ENCODE measurements around the gene COMP. TPM values are rescaled to one million over a fixed set of nuclear protein-coding genes. Genes with fewer than 3 reads are reported as not detected.

The COMP gene
- total RNA-seq, 1 experiment from 2014 or later, result 0.13 TPM

DNA sequence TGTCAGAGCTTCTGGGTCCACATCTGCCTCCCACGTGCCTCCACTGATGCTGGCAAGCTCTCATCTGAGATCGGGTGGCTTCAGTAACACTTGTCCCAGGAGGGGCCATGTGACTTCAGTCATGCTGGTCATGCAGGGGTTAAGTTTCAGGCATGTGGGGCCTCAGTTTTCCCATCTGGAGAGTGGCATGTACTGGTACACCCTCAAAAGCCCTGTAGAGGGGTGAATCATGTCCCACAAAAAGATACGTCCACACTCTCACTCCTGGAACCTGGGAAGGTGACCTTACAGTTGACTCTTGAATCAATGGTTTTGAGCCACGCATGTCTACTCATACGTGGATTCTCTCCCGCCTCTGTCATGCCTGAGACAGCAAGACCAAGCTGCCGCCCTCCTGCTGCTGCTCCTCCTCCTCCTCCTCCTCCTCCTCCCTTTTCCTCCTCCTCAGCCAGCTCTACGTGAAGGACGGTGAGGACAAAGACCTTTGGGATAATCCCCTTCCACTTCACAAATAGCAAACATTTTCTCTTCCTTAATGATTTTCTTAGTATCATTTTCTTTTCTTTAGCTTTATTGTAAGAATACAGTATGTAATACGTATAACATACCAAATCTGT lies 53.7 kb downstream of the COMP start:
- no peaks in the 10 kb centered on the region for H3K36me3 Mint-ChIP-seq
- no peaks in the 10 kb centered on the region for H3K27me3 Mint-ChIP-seq (ENCODE audit: low read depth)
- peaks cover 2% of the 10 kb centered on the region; the same call in 1 of the 2 replicates for H3K4me1 Mint-ChIP-seq
- H3K4me3 Mint-ChIP-seq, result no peak overlapping the region
- peak overlapping the region; percentile 51 for H3K27ac Mint-ChIP-seq
- ATAC-seq, result no peak
- H3K9me3 Mint-ChIP-seq, result no peaks in the 10 kb centered on the region
- no peak for DNase-seq (ENCODE audit: low spot score)
- ChIA-PET CTCF (interaction anchor here (0.5 kb wide), 1 partner anchor 134 kb away, joined by 4 read pairs; no protein-coding TSS in a partner anchor), POLR2A (no interaction called here)
- TF ChIP-seq OVOL2 (CRISPR knock-in tag; IDR thresholded peaks at IDR 0.05; ENCODE audit: borderline replicate concordance), result no peak
- peak; percentile 50; the same call in 1 of the 2 replicates for TF ChIP-seq ZNF263 (CRISPR knock-in tag; IDR thresholded peaks at IDR 0.05; ENCODE audit: low read depth)

DNA sequence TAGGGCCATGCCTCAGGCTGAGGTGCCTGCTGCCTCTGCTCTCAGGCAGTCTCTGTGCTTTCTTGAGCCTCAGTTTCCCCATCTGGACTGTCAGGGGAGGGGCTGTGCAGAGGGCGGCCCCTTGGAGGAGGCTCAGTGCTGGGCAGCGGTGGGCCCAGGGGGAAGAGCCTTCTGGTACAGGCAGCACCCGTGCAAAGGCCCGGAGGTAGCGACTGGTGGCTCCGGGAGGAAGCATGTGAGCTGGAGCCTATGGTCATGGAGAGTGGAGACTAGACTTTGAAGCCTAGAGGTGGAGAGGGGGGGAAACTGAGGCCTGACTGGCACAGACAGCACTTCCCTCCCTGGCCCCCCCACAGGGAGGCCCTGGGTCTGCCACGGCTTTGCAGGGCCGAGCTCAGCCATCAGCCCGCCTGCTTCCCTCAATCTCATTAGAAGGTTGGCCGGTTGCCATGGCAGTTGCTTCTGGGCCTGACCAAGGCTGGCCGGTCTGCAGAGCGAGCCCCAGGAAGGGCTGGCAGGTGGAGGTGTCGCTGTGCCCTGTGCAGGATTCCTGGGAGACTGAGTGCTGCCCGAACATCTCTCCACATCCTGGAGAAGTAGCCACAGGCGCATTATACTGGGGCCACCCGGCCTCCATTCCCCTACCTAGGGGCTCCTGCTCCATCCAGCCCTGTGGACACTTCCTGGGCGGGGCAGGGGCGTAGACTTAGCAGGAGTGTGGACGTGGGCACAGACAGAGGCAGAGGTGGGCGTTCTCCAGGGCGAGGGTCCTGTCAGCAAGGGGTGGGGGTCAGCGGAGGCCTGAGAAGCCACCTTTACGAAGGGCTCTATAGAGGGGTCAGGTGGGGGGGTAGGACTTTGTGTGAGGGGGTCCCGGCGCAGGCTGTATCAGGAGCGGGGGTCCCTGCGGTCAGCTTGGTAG lies 54.4 kb downstream of the COMP start:
- no peak overlapping the region for H3K4me3 Mint-ChIP-seq

DNA sequence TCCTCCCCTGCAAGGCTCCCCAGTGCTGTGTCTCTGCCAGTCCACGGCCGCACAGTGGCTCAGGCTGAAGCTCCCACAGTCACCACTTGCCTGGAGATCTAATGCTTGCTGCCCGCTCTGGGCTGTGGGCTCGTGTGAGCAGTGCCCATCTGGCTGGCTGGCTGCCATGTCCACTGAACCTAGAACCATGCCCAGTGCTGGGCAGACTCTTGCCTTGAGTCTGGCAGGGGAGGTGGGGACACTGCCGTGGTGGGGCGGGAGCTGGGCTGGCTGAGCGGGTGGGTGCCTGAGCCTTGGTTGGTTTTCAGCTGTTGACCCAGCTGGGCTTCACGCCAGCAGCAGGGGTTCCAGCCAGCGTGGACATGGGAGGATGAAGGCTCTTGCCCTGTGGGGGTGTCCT lies 55.4 kb downstream of the COMP start:
- ChIA-PET POLR2A (no interaction called here), CTCF (no interaction called here)
- DNase-seq (ENCODE audit: low spot score) (no peak), ATAC-seq (no peak)
- peaks cover 2% of the 10 kb centered on the region; the same call in 1 of the 2 replicates for H3K4me1 Mint-ChIP-seq
- H3K9me3 Mint-ChIP-seq, result no peaks in the 10 kb centered on the region
- no peaks in the 10 kb centered on the region for H3K36me3 Mint-ChIP-seq
- H3K27ac Mint-ChIP-seq, result no peak overlapping the region
- no peaks in the 10 kb centered on the region for H3K27me3 Mint-ChIP-seq (ENCODE audit: low read depth)
- no peak overlapping the region for H3K4me3 Mint-ChIP-seq
- TF ChIP-seq, protein P1, sequence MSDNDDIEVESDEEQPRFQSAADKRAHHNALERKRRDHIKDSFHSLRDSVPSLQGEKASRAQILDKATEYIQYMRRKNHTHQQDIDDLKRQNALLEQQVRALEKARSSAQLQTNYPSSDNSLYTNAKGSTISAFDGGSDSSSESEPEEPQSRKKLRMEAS (CRISPR knock-in tag; IDR thresholded peaks at IDR 0.05), result no peak
- TF ChIP-seq, protein P2, sequence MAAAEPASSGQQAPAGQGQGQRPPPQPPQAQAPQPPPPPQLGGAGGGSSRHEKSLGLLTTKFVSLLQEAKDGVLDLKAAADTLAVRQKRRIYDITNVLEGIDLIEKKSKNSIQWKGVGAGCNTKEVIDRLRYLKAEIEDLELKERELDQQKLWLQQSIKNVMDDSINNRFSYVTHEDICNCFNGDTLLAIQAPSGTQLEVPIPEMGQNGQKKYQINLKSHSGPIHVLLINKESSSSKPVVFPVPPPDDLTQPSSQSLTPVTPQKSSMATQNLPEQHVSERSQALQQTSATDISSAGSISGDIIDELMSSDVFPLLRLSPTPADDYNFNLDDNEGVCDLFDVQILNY (CRISPR knock-in tag; IDR thresholded peaks at IDR 0.05), result no peak
- TF ChIP-seq NR3C1 (CRISPR knock-in tag; conservative IDR thresholded peaks at IDR 0.05; ENCODE audit: low read depth) (no peak), ZNF219 (CRISPR knock-in tag; IDR thresholded peaks at IDR 0.05; ENCODE audit: borderline replicate concordance) (no peak), NFYB (CRISPR knock-in tag; conservative IDR thresholded peaks at IDR 0.05; ENCODE audit: low read depth) (no peak), RELA (CRISPR knock-in tag; IDR thresholded peaks at IDR 0.05; ENCODE audit: borderline replicate concordance) (no peak)
- TF ChIP-seq, protein P3, sequence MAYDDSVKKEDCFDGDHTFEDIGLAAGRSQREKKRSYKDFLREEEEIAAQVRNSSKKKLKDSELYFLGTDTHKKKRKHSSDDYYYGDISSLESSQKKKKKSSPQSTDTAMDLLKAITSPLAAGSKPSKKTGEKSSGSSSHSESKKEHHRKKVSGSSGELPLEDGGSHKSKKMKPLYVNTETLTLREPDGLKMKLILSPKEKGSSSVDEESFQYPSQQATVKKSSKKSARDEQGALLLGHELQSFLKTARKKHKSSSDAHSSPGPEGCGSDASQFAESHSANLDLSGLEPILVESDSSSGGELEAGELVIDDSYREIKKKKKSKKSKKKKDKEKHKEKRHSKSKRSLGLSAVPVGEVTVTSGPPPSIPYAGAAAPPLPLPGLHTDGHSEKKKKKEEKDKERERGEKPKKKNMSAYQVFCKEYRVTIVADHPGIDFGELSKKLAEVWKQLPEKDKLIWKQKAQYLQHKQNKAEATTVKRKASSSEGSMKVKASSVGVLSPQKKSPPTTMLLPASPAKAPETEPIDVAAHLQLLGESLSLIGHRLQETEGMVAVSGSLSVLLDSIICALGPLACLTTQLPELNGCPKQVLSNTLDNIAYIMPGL (CRISPR knock-in tag; IDR thresholded peaks at IDR 0.05), result no peak
- TF ChIP-seq, protein P4, sequence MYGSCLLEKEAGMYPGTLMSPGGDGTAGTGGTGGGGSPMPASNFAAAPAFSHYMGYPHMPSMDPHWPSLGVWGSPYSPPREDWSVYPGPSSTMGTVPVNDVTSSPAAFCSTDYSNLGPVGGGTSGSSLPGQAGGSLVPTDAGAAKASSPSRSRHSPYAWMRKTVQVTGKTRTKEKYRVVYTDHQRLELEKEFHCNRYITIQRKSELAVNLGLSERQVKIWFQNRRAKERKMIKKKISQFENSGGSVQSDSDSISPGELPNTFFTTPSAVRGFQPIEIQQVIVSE (CRISPR knock-in tag; IDR thresholded peaks at IDR 0.05; ENCODE audit: borderline replicate concordance), result no peak
- TF ChIP-seq, protein P5, sequence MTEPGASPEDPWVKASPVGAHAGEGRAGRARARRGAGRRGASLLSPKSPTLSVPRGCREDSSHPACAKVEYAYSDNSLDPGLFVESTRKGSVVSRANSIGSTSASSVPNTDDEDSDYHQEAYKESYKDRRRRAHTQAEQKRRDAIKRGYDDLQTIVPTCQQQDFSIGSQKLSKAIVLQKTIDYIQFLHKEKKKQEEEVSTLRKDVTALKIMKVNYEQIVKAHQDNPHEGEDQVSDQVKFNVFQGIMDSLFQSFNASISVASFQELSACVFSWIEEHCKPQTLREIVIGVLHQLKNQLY (CRISPR knock-in tag; IDR thresholded peaks at IDR 0.05), result no peak
- TF ChIP-seq, protein P6, sequence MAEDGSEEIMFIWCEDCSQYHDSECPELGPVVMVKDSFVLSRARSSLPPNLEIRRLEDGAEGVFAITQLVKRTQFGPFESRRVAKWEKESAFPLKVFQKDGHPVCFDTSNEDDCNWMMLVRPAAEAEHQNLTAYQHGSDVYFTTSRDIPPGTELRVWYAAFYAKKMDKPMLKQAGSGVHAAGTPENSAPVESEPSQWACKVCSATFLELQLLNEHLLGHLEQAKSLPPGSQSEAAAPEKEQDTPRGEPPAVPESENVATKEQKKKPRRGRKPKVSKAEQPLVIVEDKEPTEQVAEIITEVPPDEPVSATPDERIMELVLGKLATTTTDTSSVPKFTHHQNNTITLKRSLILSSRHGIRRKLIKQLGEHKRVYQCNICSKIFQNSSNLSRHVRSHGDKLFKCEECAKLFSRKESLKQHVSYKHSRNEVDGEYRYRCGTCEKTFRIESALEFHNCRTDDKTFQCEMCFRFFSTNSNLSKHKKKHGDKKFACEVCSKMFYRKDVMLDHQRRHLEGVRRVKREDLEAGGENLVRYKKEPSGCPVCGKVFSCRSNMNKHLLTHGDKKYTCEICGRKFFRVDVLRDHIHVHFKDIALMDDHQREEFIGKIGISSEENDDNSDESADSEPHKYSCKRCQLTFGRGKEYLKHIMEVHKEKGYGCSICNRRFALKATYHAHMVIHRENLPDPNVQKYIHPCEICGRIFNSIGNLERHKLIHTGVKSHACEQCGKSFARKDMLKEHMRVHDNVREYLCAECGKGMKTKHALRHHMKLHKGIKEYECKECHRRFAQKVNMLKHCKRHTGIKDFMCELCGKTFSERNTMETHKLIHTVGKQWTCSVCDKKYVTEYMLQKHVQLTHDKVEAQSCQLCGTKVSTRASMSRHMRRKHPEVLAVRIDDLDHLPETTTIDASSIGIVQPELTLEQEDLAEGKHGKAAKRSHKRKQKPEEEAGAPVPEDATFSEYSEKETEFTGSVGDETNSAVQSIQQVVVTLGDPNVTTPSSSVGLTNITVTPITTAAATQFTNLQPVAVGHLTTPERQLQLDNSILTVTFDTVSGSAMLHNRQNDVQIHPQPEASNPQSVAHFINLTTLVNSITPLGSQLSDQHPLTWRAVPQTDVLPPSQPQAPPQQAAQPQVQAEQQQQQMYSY (CRISPR knock-in tag; IDR thresholded peaks at IDR 0.05), result no peak
- TF ChIP-seq, protein P7, sequence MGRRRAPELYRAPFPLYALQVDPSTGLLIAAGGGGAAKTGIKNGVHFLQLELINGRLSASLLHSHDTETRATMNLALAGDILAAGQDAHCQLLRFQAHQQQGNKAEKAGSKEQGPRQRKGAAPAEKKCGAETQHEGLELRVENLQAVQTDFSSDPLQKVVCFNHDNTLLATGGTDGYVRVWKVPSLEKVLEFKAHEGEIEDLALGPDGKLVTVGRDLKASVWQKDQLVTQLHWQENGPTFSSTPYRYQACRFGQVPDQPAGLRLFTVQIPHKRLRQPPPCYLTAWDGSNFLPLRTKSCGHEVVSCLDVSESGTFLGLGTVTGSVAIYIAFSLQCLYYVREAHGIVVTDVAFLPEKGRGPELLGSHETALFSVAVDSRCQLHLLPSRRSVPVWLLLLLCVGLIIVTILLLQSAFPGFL (CRISPR knock-in tag; IDR thresholded peaks at IDR 0.05; ENCODE audit: borderline replicate concordance), result no peak

More for the DNA sequence above, 54.4 kb downstream of the COMP start:
- Mint-ChIP-seq H3K27ac (no peak overlapping the region), H3K36me3 (no peaks in the 10 kb centered on the region), H3K9me3 (no peaks in the 10 kb centered on the region), H3K27me3 (ENCODE audit: low read depth) (no peaks in the 10 kb centered on the region), H3K4me1 (peaks cover 2% of the 10 kb centered on the region; the same call in 1 of the 2 replicates)
- CTCF ChIA-PET, result interaction anchor here (0.5 kb wide), 1 partner anchor 135 kb away, joined by 4 read pairs; no protein-coding TSS in a partner anchor
- DNase-seq (ENCODE audit: low spot score), result no peak
- no peak for TF ChIP-seq TEAD1 (CRISPR knock-in tag; IDR thresholded peaks at IDR 0.05)
- no peak for TF ChIP-seq SMAD3 (CRISPR knock-in tag; IDR thresholded peaks at IDR 0.05; ENCODE audit: borderline replicate concordance)
- TF ChIP-seq EMX1 (CRISPR knock-in tag; IDR thresholded peaks at IDR 0.05), result no peak
- TF ChIP-seq SOX15 (CRISPR knock-in tag; IDR thresholded peaks at IDR 0.05), result no peak
- TF ChIP-seq, protein P8, sequence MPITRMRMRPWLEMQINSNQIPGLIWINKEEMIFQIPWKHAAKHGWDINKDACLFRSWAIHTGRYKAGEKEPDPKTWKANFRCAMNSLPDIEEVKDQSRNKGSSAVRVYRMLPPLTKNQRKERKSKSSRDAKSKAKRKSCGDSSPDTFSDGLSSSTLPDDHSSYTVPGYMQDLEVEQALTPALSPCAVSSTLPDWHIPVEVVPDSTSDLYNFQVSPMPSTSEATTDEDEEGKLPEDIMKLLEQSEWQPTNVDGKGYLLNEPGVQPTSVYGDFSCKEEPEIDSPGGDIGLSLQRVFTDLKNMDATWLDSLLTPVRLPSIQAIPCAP (CRISPR knock-in tag; IDR thresholded peaks at IDR 0.05), result no peak
- no peak for TF ChIP-seq NFE2L1 (CRISPR knock-in tag; IDR thresholded peaks at IDR 0.05)
- POLR2A ChIA-PET, result no interaction called here
- ATAC-seq, result no peak

All from WTC11 (cell line).